OCI-M2 (cell line): Measurements from ENCODE around the gene PDZD7.
A peak's percentile ranks its signal among the peaks of the same experiment; 100 is the strongest.

Experiments
- DNase-seq: peaks from one replicate; lab custom pipeline; 2025; ENCODE audit not compliant: unreplicated experiment; lab: John Stamatoyannopoulos, UW

PDZD7 gene

GRCh38 chr10:100969187-100970075, 61.5 kb downstream of the PDZD7 start, which contains the start of gene SEMA4G:
Gene SEMA4G (plus strand): TSS chr10:100969504. CDS start chr10:100972913, 3,409 bp downstream.
- peak; percentile 37 for DNase-seq

- no peak for DNase-seq
These were observed 62.1 kb downstream of the PDZD7 start for GRCh38 chr10:100968863-100969186.

DNA sequence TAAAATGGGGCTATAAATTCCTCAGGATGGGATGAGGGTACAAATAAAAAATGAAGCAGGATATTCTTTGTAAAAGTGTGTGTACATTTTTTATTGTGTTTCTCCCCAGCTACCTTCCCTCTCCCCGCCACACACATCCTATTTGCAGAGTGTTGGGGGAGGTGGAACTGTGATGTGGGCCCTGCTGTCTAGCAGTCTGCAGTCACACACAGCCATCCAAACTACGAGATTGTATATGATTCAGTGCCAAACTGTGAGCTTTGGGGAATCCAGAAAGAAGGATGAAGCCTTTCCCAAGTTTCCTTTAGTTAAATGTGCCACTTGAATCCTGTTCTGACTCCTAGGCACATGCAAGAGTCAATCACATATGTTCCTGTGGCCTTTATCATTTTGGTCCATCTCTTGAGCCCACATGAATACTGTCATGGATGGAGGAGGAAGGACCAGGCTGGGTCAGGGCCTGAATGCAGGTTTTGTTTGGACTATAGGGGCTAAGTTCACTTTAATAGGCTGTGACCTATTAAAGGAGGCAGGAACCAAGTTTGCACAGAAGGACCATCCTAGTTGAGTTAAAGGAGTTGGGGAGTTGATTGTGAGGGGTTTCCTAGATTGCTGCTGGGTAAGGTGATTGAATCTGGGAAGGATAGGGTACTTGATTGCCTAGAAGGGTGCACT, 62.7 kb downstream of the PDZD7 start:
- DNase-seq = no peak

GRCh38 chr10:100967332-100967731, 63.6 kb downstream of the PDZD7 start:
- peak; percentile 69 for DNase-seq

DNA sequence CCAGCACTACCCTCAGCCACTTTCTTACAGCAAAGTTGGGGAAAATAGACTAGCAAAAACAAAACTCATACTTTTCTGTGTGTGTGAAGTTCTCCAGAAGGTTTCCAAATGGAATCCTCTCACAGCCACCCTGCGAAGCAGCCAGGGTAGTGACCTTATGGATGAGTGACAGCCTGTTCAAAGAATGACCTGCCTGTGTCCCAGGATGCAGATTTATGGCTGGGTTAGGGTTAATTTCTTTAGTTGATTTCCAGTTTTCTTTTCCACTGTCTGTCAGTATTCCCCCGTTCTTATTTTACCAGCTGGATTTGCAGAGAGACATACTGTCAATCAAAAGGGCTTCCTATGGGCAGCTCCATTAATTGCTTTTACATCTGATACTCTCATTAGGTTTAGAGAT, 64.0 kb downstream of the PDZD7 start:
- DNase-seq = no peak

DNA sequence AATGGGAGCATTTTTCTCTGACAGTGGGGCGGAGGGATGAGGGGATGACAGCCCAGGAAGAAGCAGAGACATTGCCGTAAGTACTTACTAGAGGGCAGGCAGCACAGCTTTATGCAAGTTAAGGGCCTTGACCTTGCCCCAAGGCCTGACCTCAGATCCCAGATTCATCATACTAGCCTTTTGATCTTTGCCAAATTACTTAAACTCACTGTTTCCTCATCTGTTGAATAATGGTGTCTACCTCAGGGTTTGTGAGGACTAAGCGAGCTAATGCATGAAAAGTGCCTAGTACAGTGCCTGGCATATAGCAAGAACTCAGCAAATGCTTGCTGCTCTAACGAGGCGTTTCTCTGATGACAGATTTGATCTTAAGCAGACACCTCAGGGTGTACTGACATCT, 65.1 kb downstream of the PDZD7 start:
- DNase-seq = no peak

GRCh38 chr10:100963826-100964225, 67.1 kb downstream of the PDZD7 start:
- DNase-seq = no peak

- no peak for DNase-seq
These were observed 68.4 kb downstream of the PDZD7 start for GRCh38 chr10:100962351-100963080.

- no peak for DNase-seq
These were observed 70.7 kb downstream of the PDZD7 start for GRCh38 chr10:100960251-100960650.
